HG02938 (cell line): Measurements from ENCODE around the gene PRELP.
"Not testable (repeated sequence)": the region's sequence is repeated elsewhere in the genome, so short reads cannot be mapped to it uniquely, and the experiment has no call there.

ENCODE experiments used
- ATAC-seq: cut with Tn5 transposase; IDR thresholded peaks from one replicate; pipeline ENCODE4 v1.9.1; 2021; ENCODE audit warnings: mild to moderate bottlenecking, moderate library complexity; ENCODE audit not compliant: unreplicated experiment

PRELP gene

DNA sequence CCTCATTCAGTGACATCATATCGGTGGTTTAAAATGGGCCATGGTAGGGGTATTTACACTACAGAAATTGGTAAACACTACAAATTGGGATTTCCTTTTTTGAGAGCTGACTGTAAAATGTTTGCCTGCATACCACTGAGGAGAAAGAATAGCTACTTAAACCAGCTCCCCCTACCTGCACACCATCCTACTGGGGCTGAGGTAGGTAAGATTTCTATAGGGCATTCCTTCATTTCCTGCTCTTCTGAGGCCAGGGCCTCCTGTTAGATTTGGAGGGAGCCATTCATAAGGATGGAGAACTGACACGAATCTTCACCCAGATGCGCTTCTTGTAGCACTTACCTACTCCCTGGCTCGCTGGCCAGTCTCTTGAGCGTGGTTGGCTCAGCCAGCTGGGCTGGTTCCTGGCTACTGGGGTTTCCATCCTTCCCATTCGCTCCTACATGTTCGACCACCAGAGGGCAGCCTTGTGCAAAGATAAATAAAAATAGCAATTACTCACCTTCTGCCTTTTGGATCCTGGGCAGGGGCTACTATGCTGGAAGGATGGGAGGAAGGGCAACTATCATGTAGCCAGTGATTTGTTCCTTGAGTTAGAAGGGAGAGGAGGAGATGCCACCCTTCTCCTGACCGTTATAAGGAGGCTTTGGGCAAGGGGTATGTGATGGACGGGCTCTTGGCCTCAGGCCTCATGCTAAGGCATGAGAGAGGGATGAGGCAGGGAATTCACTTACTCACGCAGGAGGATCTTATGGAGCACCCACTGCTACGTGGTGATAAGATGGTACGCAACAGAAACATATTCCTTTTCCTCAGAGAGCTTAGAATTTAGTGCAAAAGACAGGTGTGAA lies 29.0 kb downstream of the PRELP start:
- ATAC-seq: no peak

DNA sequence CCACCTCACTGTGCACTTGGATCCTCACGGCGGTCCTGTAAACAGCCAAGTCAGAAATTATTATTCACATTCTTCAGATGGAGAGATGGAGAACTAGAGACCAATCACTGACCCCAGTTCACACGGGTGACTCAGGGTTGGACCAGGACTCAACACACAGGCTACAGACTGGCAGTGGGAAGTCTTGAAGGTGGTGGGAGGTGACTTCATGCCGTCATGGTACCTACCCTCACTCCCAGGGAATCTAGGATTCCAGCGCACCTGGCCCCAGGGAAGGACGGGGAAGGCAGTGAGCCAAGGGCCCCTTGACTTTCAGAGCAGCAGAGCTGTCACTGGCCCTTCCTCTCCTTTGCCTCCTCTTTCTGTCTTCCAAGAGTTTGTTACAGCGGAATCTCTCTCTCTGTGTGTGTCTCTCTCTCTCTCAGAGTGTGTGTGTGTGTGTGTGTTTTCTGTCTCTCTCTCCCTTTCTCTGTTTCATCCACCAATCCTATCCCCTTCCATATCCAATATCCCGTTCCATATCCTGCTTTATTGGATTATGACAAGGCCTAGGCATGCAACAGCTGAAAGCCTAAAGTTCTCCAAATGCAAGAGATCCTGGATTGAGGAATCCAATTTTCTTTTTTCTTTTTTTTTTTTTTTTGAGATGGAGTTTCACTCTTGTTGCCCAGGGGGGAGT lies 30.1 kb downstream of the PRELP start:
- no peak for ATAC-seq

DNA sequence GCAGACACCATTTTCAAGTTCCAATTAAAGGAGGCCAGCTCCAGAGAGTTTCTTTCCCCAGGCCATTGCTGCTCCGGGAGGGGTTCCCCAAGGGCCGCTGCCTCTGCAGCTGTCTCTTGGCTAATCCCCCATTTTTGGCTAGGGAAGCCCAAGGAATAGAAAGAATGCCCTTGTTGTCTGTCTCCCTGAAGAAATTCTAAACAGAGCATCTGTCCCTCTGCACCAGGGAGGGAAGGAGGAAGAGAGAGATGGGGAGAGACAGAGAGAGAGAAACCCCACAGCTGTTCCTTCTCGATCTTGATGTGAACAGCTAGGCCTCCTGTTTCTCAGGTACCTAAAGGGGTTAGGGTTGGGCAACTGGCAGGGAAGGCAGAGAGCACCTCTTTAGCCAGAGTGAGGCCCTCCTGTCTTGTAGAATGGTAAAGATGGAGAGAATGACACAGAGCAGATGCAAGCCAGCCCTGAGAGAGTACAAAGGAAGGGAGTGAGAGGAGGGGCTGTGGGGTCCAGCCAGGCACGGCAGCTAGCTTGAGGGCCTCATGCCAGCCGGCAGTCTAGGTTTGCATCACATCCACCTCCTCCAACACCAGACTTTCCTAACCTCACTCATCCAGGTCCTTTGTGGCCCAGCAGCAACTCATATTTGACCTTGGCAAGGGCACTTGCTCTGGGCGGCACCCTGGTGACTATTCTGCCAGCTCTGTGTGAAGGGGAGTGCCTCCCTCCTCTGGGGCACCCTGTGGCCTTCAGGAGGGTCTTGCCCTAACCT lies 31.4 kb downstream of the PRELP start:
- no peak for ATAC-seq

DNA sequence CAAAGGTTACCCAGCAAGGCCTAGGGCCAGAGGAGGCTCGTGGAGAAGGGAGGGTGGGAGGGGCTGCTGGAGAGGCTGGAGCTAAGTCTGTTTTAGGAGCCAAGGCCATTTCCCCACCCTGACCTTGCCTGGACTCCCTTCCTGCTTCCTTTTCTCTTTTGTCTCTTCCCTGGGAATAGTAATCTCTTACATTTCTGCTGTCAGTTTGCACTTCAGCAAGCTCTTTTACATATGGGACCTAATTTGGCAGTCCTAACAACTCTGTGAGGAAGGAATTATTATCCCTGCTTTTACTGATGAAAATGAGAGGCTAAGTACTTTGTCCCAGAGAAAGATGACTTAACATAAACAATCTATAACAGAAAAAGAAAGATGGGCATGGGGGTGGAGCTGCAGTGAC lies 32.2 kb downstream of the PRELP start:
- ATAC-seq: no peak

DNA sequence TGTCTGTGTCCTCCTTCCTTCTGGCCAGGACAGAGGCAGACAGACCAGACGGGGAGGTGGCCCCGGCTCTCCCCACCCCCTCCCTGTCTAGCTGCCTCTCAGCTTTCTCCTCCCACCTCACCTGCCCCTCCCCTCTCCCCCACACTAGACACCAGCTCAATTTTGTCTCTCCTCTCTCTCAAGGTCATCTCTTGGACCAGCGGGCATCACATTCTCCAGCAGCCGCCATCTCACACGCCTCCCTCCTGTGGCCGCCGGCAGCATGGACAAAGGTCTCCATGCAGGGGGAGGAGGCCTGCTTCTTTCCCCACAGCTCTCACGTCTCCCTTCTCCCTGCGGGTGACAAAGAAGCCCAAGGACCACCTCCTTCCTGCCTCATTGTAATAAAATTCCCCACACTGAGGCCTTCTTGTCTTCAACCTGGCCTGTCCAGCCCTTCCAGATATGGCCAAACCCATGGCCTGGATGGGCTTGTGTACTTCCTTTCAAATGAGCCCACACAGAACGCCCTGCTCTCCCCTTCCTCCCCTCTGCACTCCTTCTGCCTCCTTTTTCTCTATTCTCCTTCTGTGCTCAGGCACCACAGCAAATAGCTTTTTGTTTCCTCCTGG lies 33.0 kb downstream of the PRELP start:
- ATAC-seq: no peak

DNA sequence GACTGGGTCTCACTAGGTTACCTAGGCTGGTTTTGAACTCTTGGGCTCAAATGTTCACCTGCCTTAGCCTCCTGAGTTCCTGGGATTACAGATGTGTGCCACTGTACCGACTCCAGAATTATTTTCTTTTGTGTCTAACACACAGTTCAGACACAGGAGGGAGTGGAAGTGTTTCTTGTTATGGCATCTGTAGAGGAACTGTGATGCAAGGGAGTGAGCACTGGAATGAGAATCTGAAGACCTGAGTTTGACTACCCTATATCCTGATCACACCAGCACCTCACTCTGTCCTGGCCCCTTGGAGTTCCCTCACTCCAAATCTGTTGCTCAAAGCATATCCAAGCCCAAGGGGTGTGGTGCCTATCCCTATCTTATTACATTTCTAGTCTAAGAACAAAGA lies 33.5 kb downstream of the PRELP start:
- no peak for ATAC-seq

GRCh38 chr1:203511513-203511912 lies 35.9 kb downstream of the PRELP start:
- ATAC-seq: no peak

DNA sequence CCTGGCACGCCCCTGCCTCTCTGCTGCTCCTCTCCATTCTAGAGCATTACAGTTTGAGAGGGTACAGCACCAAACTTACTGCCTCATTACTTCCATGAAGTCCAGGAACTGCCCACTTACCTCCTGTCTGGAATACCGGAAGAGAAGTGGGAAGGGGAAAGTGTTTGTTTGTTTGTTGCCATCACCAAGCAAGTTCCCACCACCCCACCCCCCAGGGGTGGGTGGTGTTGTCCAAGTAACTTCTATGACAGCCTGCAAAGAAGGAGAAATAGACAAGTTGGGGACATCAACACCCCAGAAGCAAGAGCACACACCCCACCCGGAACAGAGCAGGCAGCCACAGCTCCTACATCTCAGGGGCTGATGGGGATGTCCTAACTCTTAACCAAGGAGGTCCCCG lies 36.3 kb downstream of the PRELP start:
- no peak for ATAC-seq

GRCh38 chr1:203512517-203512847 lies 36.9 kb downstream of the PRELP start:
- no peak for ATAC-seq

DNA sequence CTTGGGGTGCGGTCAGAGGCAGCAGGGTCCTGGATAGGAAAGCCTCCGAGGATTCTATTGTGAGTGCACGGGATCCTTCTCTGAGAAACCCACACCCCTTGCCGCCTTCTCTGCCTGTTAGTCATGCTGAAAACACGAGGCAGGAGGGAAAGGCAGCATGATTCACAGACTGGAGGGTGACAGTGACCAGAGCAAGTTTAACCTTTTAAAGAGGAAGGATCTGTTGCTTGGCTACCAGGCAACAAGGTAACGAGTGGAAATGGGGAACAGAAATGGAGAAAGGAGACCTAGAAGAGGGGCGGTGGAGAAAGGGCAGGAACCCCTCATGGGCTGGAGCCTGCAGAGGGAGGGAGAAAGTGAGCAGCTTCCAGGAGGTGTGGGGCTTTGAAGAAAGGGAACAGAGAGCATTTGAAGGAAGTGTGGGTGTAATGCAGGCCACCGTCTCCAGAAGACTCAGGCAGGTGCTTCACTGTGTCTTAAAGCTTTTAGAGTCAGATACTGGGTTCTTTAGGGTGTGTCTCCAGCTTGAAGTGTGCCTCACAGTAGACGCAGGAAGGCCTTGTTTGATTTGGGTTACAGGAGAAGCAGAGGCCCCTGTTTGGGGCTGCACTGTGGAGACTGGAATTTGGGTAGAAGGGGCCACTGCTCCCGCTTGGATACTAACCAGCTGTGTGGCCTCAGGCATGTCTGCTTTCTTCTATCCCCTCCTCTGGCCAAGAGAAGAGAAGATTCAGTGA lies 37.4 kb downstream of the PRELP start:
- no peak for ATAC-seq

DNA sequence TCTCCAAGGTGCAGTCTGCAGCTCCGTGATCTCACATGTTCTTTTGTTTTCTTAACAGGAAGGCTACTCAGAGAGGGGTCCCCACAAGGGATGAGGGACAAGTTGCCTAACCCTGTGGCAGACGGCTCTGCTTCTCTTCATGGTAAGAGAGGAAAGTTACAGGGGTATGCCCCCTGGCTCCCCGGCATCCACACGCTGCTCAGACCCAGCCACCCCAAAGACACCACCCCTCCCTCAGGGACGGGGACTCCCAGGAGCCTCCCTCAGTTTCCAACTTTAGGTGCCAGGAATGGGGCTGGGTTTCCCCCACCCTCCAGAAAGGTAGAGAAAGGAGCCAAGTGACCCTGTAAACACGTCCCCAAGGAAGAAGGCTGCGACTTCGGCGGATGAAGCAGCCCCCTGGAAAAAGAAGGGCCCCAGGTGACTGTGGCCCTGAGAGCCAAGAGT lies 38.0 kb downstream of the PRELP start:
- no peak for ATAC-seq

DNA sequence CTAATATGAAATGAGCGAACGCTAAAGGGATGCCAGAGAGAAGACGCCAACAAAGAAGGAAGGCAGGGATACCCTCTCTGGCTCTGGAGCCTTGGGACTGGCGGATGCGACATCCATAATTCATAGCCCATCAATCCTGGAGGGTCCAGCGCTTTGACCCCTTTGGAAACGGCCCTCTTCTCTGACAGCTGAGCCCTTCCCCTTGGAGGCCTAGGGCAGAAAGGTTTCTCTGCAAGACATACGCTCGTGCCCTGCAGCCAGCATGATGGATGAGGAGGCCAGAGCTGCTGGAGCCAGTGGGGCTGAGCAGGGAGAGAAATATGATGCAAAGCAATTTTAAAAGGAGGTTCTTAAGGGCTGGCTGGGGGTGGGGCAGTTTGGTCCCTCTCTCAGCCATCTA lies 40.6 kb downstream of the PRELP start:
- no peak for ATAC-seq

DNA sequence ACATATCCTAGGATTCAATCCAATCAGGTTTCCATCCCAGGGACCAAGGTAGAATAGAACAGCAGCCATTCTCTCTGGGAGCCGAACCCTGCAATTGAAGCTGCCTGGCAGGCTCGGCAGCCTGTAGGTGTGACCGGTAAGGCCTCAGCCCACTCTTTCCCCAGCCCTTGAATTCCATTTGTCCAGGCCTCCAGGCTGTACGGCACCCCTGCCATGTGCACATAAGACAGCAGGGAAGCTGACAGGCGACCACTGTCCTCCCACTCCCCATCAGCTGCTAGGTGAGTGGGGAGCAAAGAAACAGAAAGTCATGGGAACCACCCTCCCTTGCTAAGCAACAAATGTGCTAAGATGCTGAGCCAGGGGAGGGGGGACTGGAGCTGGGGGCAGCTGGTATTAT lies 41.3 kb downstream of the PRELP start:
- ATAC-seq: no peak

- no peak for ATAC-seq
Observed at GRCh38 chr1:203517426-203518110, 42.0 kb downstream of the PRELP start.

- ATAC-seq: not testable (repeated sequence)
Observed at GRCh38 chr1:203518139-203518538, 42.5 kb downstream of the PRELP start.

DNA sequence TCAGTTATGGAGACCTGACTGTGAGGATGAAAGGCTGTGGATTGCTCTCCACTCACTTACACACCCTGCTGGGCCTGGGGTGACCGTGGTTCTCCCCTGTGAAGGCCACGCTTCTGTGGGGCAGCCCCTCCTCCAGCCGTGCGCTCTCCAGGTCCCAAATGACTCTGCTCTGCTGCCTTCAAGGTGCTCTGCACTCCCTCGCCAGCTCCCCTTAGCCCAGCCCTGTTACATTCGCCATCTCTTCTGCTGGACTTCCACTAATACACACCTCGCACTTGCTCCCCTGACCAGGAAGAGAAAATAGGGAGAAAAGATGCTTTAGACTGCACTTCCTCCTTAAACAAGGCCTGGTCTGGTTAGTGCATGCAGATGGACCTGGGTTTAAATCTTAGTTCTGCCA lies 42.9 kb downstream of the PRELP start:
- no peak for ATAC-seq

DNA sequence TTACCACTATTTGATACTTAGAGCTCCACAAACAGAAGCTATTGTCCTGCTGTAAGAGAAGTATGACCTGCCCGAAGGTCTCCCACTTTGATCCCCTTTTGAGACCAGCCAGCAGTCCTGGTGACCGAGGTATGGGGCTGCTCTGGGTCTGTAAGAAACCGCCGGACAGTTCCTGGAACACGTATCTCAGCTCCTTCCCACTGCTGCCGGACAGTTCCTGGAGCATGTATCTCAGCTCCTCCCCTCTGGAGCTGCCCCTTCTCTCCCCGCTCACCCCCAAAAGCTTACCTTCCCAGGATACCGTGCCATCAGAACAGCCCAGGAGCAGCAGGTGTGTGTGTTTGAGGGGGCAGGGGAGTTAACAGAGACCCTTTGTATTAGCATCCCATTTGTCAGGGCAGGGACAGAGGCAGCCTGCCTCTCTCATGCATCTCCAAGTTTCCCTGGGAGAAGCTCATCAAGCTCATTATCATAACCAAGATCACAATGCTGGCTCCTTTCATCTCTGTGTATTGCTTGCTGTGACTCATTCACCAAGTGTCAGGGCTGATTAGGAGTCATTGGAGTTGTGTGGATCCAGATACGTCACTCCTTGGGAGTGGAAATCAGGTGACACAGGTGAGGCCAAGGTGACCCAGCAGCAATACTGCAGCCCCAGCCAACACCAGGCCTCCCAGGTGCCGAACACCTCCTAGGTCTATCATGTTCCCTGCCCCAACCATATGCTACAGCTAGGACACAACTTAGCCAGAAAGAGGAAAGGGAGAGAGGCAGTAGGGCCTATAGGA lies 43.6 kb downstream of the PRELP start:
- no peak for ATAC-seq

GRCh38 chr1:203519896-203520295 lies 44.3 kb downstream of the PRELP start:
- ATAC-seq: no peak

- no peak for ATAC-seq
Observed at GRCh38 chr1:203520315-203520714, 44.7 kb downstream of the PRELP start.
